Measurements from ENCODE around the gene SDCCAG8.

The SDCCAG8 gene

GRCh38 chr1:243354511-243355153 lies 98.8 kb downstream of the SDCCAG8 start:
- TF ChIP-seq JUND (IDR thresholded peaks at IDR 0.05; ENCODE audit: low read depth), result no peak
- no peak for DNase-seq (ENCODE audit: low read depth in 1 of 2, low spot score in 1 of 2)
- in situ Hi-C loops (cut with HindIII; ENCODE audit: low pct_unique_long_range_greater_than_20kb, low sequenced_read_pairs), result no loop called here

DNA sequence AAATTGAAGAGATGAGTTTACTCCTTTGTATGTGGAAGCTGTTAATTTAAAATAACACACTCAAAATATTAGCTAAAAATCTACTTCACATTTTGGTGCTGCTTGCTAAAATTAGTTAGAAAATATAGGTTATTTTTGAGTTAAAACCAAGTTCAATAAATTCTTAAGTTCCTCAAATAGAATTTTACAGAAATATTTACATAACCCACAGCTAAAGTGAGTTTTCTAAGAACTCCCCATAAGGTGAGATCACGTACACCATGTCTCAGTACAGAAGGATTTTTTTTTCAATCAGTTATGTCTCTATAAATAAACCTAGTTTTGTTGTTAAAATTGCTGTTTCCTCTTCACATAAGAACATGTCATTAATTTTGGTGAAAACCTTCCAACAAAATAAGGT lies 108.0 kb downstream of the SDCCAG8 start:
- no peak for DNase-seq (ENCODE audit: low read depth in 1 of 2, low spot score in 1 of 2)
- in situ Hi-C loops (cut with HindIII; ENCODE audit: low pct_unique_long_range_greater_than_20kb, low sequenced_read_pairs), result no loop called here
- no peak for TF ChIP-seq JUND (IDR thresholded peaks at IDR 0.05; ENCODE audit: low read depth)

DNA sequence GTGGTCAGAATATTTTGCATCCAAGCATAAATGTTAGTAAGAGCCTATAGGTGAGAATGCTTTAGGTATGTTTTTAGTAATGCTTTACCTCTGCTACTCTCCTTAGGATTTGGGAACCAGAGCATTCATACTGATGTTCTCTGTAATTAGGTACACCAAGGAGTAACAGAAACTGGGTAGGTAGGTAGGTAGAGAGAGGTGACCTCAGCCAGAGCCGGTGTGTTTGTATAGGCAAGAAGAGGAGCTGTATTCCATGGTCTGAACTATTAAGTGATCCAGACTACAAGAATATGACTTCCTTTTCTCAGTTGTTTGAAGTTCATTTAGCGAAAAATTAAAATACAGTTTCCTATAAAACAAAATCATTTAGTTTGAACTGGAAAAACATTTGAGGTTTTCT lies 108.5 kb downstream of the SDCCAG8 start:
- no peak for TF ChIP-seq JUND (IDR thresholded peaks at IDR 0.05; ENCODE audit: low read depth)
- DNase-seq (ENCODE audit: low read depth in 1 of 2, low spot score in 1 of 2), result no peak
- in situ Hi-C loops (cut with HindIII; ENCODE audit: low pct_unique_long_range_greater_than_20kb, low sequenced_read_pairs), result no loop called here

DNA sequence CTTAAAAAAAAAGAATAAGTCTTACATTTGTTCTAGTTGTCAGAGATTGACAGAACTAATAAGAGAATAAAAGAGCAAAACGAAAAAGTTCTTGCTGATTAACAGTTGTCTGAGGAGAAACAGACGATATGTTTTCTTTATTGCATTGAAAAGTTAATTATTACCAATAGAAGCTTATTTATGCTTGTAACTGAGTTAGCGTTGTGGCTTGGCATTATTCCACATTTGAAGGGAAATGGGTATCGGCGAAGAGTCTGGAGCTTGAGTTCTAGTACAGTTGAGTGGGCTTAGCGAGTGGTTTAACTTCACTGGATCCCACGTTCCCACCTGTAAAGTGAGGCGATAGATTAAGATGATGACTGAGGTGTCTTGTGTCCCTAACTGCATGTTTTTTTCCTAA lies 109.0 kb downstream of the SDCCAG8 start:
- in situ Hi-C loops (cut with HindIII; ENCODE audit: low pct_unique_long_range_greater_than_20kb, low sequenced_read_pairs), result no loop called here

DNA sequence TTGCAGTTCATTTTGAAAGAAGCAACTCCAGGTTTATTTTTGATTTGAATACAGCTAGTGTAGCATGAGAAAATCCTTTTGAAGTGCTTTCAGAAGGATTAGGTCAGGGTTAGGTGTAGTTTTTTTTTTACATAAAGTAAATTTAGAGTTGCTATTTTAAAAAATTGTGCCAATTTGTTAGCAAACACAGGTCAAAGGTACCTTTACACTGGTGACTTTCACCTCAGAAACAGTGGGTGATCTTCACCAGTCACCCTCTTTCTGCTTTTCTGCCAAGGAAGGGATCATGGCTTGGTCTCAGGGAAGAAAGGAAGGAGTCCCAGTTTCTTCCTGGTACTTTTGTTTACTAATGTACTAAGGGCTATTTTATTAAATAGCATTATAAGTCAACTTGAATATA lies 111.5 kb downstream of the SDCCAG8 start:
- no peak for TF ChIP-seq JUND (IDR thresholded peaks at IDR 0.05; ENCODE audit: low read depth)
- in situ Hi-C loops (cut with HindIII; ENCODE audit: low pct_unique_long_range_greater_than_20kb, low sequenced_read_pairs), result no loop called here
- DNase-seq (ENCODE audit: low read depth in 1 of 2, low spot score in 1 of 2), result no peak

More for the DNA sequence above, 109.0 kb downstream of the SDCCAG8 start:
- no peak for DNase-seq (ENCODE audit: low read depth in 1 of 2, low spot score in 1 of 2)
- no peak for TF ChIP-seq JUND (IDR thresholded peaks at IDR 0.05; ENCODE audit: low read depth)

DNA sequence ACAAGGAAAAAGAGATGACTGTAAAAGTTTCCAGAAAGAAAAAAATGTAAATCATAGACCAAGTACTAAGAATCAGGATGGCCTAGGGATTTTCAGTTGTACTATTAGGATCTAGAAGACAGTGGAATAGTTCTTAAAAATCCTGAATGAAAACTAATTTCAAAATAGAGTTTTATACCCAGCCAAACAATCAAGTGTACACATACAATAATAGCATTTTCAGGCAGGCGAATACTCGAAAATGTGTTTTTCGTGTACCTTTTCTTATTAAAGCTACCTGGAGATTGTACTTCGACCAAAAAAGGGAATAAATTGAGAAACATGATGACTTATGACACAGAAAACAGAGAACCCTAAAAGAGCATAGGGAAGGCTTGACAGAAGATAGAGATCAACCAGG lies 118.6 kb downstream of the SDCCAG8 start:
- no peak for DNase-seq (ENCODE audit: low read depth in 1 of 2, low spot score in 1 of 2)
- TF ChIP-seq JUND (IDR thresholded peaks at IDR 0.05; ENCODE audit: low read depth), result no peak
- in situ Hi-C loops (cut with HindIII; ENCODE audit: low pct_unique_long_range_greater_than_20kb, low sequenced_read_pairs), result no loop called here

DNA sequence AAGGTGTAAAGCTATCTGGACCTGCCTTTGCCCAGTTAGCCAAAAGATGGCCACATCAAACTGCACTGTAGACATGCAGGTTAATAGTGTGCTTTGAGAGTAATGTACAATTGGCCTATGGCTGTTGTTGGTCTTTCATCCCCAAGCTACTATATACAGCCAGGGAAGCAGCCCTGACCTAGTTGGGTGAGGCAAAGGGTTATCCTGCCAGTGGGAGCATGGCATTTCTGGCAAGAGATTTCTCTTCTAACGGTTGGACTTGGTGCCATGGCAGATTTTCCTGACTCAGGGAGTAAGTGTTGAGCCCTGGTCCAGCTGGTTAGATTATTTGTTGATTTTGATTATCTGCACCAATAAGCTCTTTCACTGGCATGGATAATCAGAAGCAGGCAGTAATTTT lies 119.8 kb downstream of the SDCCAG8 start:
- no peak for DNase-seq (ENCODE audit: low read depth in 1 of 2, low spot score in 1 of 2)
- no peak for TF ChIP-seq JUND (IDR thresholded peaks at IDR 0.05; ENCODE audit: low read depth)
- in situ Hi-C loops (cut with HindIII; ENCODE audit: low pct_unique_long_range_greater_than_20kb, low sequenced_read_pairs), result no loop called here

DNA sequence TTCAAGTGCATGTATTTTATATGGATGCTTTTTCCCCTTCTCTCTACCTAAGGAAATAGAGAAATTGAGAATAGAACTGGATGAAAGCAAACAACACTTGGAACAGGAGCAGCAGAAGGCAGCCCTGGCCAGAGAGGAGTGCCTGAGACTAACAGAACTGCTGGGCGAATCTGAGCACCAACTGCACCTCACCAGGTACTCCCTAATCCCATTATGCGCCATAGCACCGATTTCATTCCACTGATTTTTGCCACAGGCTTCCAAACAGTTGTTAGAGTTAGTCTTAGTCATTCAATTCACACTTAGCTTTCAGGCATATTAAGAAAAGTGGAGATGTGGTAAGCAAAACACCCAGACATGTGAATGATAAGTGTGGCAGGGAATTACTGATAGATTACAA lies 122.8 kb downstream of the SDCCAG8 start:
- DNase-seq (ENCODE audit: low read depth in 1 of 2, low spot score in 1 of 2), result no peak
- no peak for TF ChIP-seq JUND (IDR thresholded peaks at IDR 0.05; ENCODE audit: low read depth)
- in situ Hi-C loops (cut with HindIII; ENCODE audit: low pct_unique_long_range_greater_than_20kb, low sequenced_read_pairs), result no loop called here

DNA sequence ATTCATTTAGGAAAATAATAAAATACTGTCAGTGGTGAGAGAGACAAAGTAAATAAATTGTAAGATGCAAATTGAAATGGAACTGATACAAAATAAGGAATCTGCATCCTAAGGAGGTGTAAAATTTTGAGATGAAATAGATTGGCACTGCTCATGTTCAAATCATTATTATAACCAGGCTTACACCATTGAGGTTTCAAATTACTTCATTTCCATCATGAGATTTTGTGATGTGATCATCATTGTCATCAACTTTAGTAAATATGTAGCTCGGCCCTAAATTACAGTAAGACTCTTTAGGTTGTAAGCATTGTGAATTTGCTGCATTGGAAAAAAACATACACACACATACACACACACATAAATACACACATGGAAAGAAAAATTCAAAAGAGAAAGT lies 123.4 kb downstream of the SDCCAG8 start:
- in situ Hi-C loops (cut with HindIII; ENCODE audit: low pct_unique_long_range_greater_than_20kb, low sequenced_read_pairs), result no loop called here
- TF ChIP-seq JUND (IDR thresholded peaks at IDR 0.05; ENCODE audit: low read depth), result no peak
- no peak for DNase-seq (ENCODE audit: low read depth in 1 of 2, low spot score in 1 of 2)

DNA sequence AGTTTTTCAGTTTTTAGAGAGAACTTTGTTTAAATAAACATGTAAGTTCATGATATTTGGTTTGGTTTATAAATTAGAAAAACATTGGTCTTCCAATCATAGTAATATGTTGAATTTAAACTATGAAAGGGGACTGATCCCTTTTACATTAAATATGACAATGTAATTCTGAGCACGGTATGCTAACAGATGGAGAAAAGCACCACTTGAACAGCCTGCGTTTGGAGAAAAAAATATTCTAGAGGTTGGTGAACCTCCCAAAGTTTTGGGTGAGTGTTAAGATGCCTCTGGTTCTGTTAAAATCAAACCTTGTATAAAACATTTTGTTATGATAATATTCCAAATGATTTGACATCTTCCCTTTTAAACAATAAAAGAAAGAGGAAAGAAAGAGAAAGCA lies 123.9 kb downstream of the SDCCAG8 start:
- DNase-seq (ENCODE audit: low read depth in 1 of 2, low spot score in 1 of 2), result no peak
- in situ Hi-C loops (cut with HindIII; ENCODE audit: low pct_unique_long_range_greater_than_20kb, low sequenced_read_pairs), result no loop called here
- TF ChIP-seq JUND (IDR thresholded peaks at IDR 0.05; ENCODE audit: low read depth), result no peak

GRCh38 chr1:243388276-243388675 lies 132.4 kb downstream of the SDCCAG8 start:
- no peak for TF ChIP-seq JUND (IDR thresholded peaks at IDR 0.05; ENCODE audit: low read depth)
- no peak for DNase-seq (ENCODE audit: low read depth in 1 of 2, low spot score in 1 of 2)

DNA sequence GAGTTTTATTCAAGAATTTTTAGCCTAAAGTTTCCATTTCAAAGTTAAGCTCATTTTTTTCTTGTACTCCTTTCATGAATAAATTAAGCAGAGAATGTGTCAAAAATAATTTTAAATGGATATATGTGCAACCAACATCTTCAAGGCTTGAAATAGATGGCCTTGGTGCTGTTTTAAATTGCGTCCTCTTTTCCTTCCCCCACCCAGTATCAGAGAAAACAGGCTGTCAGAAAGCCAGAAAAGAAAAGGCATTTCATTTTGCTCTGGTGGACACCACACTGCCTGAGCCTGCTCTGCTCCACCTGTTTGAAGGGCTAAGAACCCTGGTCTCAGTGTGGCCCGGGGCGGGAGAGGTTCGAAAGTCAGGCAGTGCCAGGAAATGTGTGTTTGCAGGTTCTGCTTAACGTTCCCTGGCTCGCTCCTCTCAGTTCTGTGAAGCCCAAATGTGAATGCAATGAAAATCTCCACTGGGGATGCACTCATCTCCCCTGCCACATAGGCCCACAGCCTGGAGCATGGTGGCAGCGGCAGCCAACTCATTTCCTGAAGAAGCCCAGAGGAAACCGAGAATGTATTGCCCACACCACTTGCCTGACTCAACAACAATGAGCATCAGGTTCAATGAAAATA lies 134.4 kb downstream of the SDCCAG8 start:
- DNase-seq (ENCODE audit: low read depth in 1 of 2, low spot score in 1 of 2), result no peak
- no peak for TF ChIP-seq JUND (IDR thresholded peaks at IDR 0.05; ENCODE audit: low read depth)
- in situ Hi-C loops (cut with HindIII; ENCODE audit: low pct_unique_long_range_greater_than_20kb, low sequenced_read_pairs), result no loop called here

More at GRCh38 chr1:243388276-243388675, 132.4 kb downstream of the SDCCAG8 start:
- in situ Hi-C loops (cut with HindIII; ENCODE audit: low pct_unique_long_range_greater_than_20kb, low sequenced_read_pairs), result no loop called here

- no peak for TF ChIP-seq JUND (IDR thresholded peaks at IDR 0.05; ENCODE audit: low read depth)
- in situ Hi-C loops (cut with HindIII; ENCODE audit: low pct_unique_long_range_greater_than_20kb, low sequenced_read_pairs), result no loop called here
- no peak for DNase-seq (ENCODE audit: low read depth in 1 of 2, low spot score in 1 of 2)
Measured at GRCh38 chr1:243391355-243391754, 135.5 kb downstream of the SDCCAG8 start.

DNA sequence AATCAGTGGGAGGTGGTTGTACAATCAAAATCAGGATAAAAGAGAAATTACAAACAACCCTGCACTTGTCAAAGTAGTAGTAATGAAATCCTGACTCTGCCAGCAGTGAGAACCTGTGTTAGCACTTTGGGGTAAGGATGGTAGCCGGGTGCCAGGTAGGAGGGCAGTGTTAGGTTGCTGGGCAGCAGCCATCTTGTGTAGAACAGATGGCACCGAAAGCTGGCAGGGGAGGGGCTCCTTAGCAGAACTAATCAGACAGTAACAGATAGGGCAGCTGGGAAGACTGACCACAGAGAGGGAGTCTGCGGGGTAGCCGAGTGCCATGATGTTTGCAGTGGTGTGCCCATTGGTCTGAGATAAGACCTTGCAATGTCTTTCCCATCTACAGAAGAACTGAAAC lies 137.3 kb downstream of the SDCCAG8 start:
- in situ Hi-C loops (cut with HindIII; ENCODE audit: low pct_unique_long_range_greater_than_20kb, low sequenced_read_pairs), result no loop called here
- no peak for DNase-seq (ENCODE audit: low read depth in 1 of 2, low spot score in 1 of 2)
- no peak for TF ChIP-seq JUND (IDR thresholded peaks at IDR 0.05; ENCODE audit: low read depth)
